K562 (cell line): ENCODE results near the gene ACSS2. TPM values are rescaled to one million over a fixed set of nuclear protein-coding genes. Genes with fewer than 3 reads are reported as not detected.

Source experiments
- ATAC-seq: fragments of 200-7000 bp; cut with Tn5 transposase; 3 replicates; pipeline ENCODE4 v1.9.1; 2020; ENCODE audit warnings: moderate library complexity
- BruUV-seq: library from RNA; stranded (reverse); fragments of 400-500 nt; replicated peaks from 2 replicates; lab custom pipeline; 2021; lab: Mats Ljungman, UMichigan
- CTCF ChIA-PET: fragments of 300-600 bp; formaldehyde crosslinking; extraction: SDS; loops from one replicate; lab custom pipeline; 2021; ENCODE audit warnings: low intra/inter-chr PET ratio; lab: Yijun Ruan, JAX
- POLR2A ChIA-PET: fragments of 300-600, 350-650 bp; sonication (Branson Sonifier 250); formaldehyde crosslinking; extraction: SDS; loops from one replicate; lab custom pipeline; 2021; ENCODE audit warnings: antibody characterized with exemption, inconsistent platforms; lab: Yijun Ruan, JAX
- DNase-seq, 4 experiments: peaks; one replicate each; pipeline versions ENCODE4 v3.0.0 to v3.0.0-alpha.2; 2011 to 2018; ENCODE audit warnings: low spot score in 3 of 4, mixed read lengths in 3 of 4; ENCODE audit errors: extremely low read depth in 1 of 4
- FAIRE-seq: peaks from 2 replicates; lab custom pipeline; 2011; peaks lifted over from hg19 to GRCh38; lab: Jason Lieb, UNC
- H2AFZ ChIP-seq: 2 replicates; pipeline ENCODE4 v1.6.0; 2011; ENCODE audit warnings: low read depth, low read length, control low read depth, inconsistent platforms
- H3K27ac ChIP-seq: fragments of 200-600 bp; 3 replicates; pipeline ENCODE4 v1.8.0; 2011; ENCODE audit warnings: low read depth, mild to moderate bottlenecking, control low read depth, inconsistent platforms, low read length, moderate library complexity, mixed read lengths; ENCODE audit errors: extremely low read depth
- H3K27me3 ChIP-seq, 2 experiments: fragments of 300-600 bp in 1 of 2; 2 replicates in 1 of 2; 3 replicates in 1 of 2; pipeline versions ENCODE4 v1.6.0 to v1.8.0; 2011; ENCODE audit warnings: inconsistent platforms in 2 of 2, low read length in 2 of 2, mild to moderate bottlenecking in 1 of 2, mixed read lengths in 1 of 2, moderate library complexity in 1 of 2; ENCODE audit not compliant: control insufficient read depth in 2 of 2, insufficient read depth in 2 of 2
- H3K36me3 ChIP-seq: fragments of 300-600 bp; 3 replicates; pipeline ENCODE4 v1.8.0; 2011; ENCODE audit warnings: mild to moderate bottlenecking, low read length, inconsistent platforms; ENCODE audit not compliant: control insufficient read depth, insufficient read depth
- H3K4me1 ChIP-seq, 2 experiments: fragments of 200-600 bp in 1 of 2; replicated peaks in 1 of 2; 2 replicates in 1 of 2; 3 replicates in 1 of 2; pipeline versions ENCODE4 v1.5.1 to v1.8.0; 2011; ENCODE audit warnings: inconsistent platforms in 2 of 2, low read length in 2 of 2, mild to moderate bottlenecking in 1 of 2, mixed read lengths in 1 of 2, moderate library complexity in 1 of 2; ENCODE audit not compliant: control insufficient read depth in 2 of 2, insufficient read depth in 2 of 2
- H3K4me2 ChIP-seq: 2 replicates; pipeline ENCODE4 v1.6.1; 2011; ENCODE audit warnings: low read length, control low read depth, inconsistent platforms, mixed read lengths; ENCODE audit not compliant: insufficient read depth
- H3K4me3 ChIP-seq: fragments of 200-600 bp; sonication (generic), shearing (Covaris generic); 2 replicates; pipeline ENCODE4 v1.5.1; 2016; ENCODE audit warnings: control low read depth, inconsistent platforms
- H3K79me2 ChIP-seq: fragments of 200-600 bp; 3 replicates; pipeline ENCODE4 v1.8.0; 2011; ENCODE audit warnings: low read length, inconsistent platforms; ENCODE audit not compliant: control insufficient read depth, insufficient read depth
- H3K9ac ChIP-seq, 2 experiments: 2 replicates each; pipeline versions ENCODE4 v1.6.0 to v1.6.1; 2011; ENCODE audit warnings: low read depth in 2 of 2, low read length in 2 of 2, control low read depth in 1 of 2, inconsistent platforms in 1 of 2, mild to moderate bottlenecking in 1 of 2, mixed read lengths in 1 of 2; ENCODE audit not compliant: insufficient read depth in 1 of 2
- H3K9me1 ChIP-seq: one replicate; pipeline ENCODE4 v1.6.0; 2011; ENCODE audit warnings: inconsistent platforms, mild to moderate bottlenecking, low read length, moderate library complexity; ENCODE audit not compliant: control insufficient read depth, insufficient read depth
- H3K9me3 ChIP-seq: replicated peaks from 2 replicates; pipeline ENCODE4 v1.5.1; 2011; ENCODE audit warnings: low read depth, low read length, inconsistent platforms; ENCODE audit not compliant: control insufficient read depth, insufficient read depth
- H4K20me1 ChIP-seq: replicated peaks from 2 replicates; pipeline ENCODE4 v1.6.1; 2011; ENCODE audit warnings: low read length, inconsistent platforms, mixed read lengths; ENCODE audit not compliant: control insufficient read depth, insufficient read depth
- ZNF134 ChIP-seq: fragments of 250-450 bp; sonication (Bioruptor Pico); conservative IDR thresholded peaks from 2 replicates; pipeline ENCODE4 v1.4.0; 2020
- WGBS: fragments of 100-300 bp; shearing (Covaris generic); methylation state at CpG from one replicate; pipeline ENCODE4 v1.1.6; 2016; ENCODE audit warnings: low coverage, mixed read lengths; ENCODE audit not compliant: insufficient coverage; ENCODE audit errors: missing lambda C conversion rate; 5-methylcytosine and 5-hydroxymethylcytosine counted together
- in situ Hi-C: fragments of 300-500 bp; cut with MboI; formaldehyde crosslinking; loops from 4 replicates; pipeline ENCODE4 v1.15.0; 2018; ENCODE audit warnings: inconsistent platforms, mixed read lengths
- intact Hi-C: fragments of 100-400 bp; cut with micrococcal nuclease; formaldehyde crosslinking; loops from 2 replicates; pipeline ENCODE4 v1.14.2; 2022
- polyA plus RNA-seq, 8 experiments: library from polyadenylated mRNA; depleted of rRNA in 4 of 8; stranded (reverse) in 5 of 8; unstranded in 3 of 8; fragments of >200 nt; fragmentation: Nextera tagmentation in 2 of 8; fragmentation: Illumina TruSeq in 1 of 8; extraction: Ambion mirVana in 2 of 8; extraction: Trizol in 1 of 8; gene quantifications; 2 replicates each; pipeline versions ENCODE4 v1.2.1 to v1.2.3, GENCODE V29; 2011 to 2014; ENCODE audit warnings: inconsistent platforms in 1 of 8, missing spikeins in 1 of 8
- total RNA-seq, 7 experiments: library from RNA; depleted of rRNA in 6 of 7; stranded (reverse); fragments of >200 nt in 6 of 7; fragmentation: Illumina TruSeq in 2 of 7; extraction: Trizol in 2 of 7; gene quantifications; 2 replicates each; pipeline versions ENCODE4 v1.2.1 to v1.2.3, GENCODE V29; 2011 to 2021; ENCODE audit warnings: low replicate concordance in 1 of 7
- TF ChIP-seq, protein P1 (sequence below): sonication (generic); formaldehyde crosslinking; IDR thresholded peaks from 2 replicates; pipeline ENCODE4 v1.8.1; 2023; ENCODE audit warnings: missing genetic modification reagents, mild to moderate bottlenecking, borderline replicate concordance
- TF ChIP-seq, protein P2 (sequence below): sonication (generic); formaldehyde crosslinking; IDR thresholded peaks from 2 replicates; pipeline ENCODE4 v1.8.1; 2023; ENCODE audit warnings: mild to moderate bottlenecking, missing genetic modification reagents, moderate library complexity

The ACSS2 gene
- total and polyA plus RNA-seq, 9 of the 15 experiments (the other 6 are each of a cell fraction or from before 2014, with no cell fraction given): 21.9 to 246 (median 66.2) TPM

DNA sequence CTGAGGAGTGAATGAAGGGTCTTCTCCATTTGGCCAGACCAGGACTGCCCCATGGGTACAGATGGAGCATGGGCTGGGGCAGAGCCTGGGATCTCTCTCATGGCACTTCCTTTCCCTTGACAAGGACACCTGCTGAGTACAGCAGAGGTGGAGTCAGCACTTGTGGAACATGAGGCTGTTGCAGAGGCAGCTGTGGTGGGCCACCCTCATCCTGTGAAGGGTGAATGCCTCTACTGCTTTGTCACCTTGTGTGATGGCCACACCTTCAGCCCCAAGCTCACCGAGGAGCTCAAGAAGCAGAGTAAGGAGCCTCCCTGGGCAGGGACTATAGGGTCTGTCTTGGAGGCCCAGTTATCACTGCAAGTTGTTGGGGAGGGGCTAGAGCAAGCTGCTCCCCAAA, 49.6 kb downstream of the ACSS2 start:
- BruUV-seq: no TSS peak
- FAIRE-seq: peak; percentile 52
- Histone ChIP-seq H3K4me1 (no peaks in the 10 kb centered on the region; a peak in 1 of 5 replicates), H3K27ac (no peak overlapping the region), H3K27me3 (no peaks in the 10 kb centered on the region)
- in situ Hi-C loops: no loop called here
- POLR2A ChIA-PET: interaction anchor here (0.7 to 0.8 kb wide), 2 partner anchors 10 to 921 kb away, joined by 4 read pairs; no protein-coding TSS in a partner anchor
- no peak for DNase-seq
- TF ChIP-seq, protein P1, sequence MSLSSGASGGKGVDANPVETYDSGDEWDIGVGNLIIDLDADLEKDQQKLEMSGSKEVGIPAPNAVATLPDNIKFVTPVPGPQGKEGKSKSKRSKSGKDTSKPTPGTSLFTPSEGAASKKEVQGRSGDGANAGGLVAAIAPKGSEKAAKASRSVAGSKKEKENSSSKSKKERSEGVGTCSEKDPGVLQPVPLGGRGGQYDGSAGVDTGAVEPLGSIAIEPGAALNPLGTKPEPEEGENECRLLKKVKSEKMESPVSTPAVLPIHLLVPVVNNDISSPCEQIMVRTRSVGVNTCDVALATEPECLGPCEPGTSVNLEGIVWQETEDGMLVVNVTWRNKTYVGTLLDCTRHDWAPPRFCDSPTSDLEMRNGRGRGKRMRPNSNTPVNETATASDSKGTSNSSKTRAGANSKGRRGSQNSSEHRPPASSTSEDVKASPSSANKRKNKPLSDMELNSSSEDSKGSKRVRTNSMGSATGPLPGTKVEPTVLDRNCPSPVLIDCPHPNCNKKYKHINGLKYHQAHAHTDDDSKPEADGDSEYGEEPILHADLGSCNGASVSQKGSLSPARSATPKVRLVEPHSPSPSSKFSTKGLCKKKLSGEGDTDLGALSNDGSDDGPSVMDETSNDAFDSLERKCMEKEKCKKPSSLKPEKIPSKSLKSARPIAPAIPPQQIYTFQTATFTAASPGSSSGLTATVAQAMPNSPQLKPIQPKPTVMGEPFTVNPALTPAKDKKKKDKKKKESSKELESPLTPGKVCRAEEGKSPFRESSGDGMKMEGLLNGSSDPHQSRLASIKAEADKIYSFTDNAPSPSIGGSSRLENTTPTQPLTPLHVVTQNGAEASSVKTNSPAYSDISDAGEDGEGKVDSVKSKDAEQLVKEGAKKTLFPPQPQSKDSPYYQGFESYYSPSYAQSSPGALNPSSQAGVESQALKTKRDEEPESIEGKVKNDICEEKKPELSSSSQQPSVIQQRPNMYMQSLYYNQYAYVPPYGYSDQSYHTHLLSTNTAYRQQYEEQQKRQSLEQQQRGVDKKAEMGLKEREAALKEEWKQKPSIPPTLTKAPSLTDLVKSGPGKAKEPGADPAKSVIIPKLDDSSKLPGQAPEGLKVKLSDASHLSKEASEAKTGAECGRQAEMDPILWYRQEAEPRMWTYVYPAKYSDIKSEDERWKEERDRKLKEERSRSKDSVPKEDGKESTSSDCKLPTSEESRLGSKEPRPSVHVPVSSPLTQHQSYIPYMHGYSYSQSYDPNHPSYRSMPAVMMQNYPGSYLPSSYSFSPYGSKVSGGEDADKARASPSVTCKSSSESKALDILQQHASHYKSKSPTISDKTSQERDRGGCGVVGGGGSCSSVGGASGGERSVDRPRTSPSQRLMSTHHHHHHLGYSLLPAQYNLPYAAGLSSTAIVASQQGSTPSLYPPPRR: no peak
- TF ChIP-seq, protein P2, sequence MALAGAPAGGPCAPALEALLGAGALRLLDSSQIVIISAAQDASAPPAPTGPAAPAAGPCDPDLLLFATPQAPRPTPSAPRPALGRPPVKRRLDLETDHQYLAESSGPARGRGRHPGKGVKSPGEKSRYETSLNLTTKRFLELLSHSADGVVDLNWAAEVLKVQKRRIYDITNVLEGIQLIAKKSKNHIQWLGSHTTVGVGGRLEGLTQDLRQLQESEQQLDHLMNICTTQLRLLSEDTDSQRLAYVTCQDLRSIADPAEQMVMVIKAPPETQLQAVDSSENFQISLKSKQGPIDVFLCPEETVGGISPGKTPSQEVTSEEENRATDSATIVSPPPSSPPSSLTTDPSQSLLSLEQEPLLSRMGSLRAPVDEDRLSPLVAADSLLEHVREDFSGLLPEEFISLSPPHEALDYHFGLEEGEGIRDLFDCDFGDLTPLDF (CRISPR knock-in tag): no peak
- peak; percentile 76 for TF ChIP-seq ZNF134 (CRISPR knock-in tag)
- TF ChIP-seq, all 486 proteins: peak for 1
- CTCF ChIA-PET: no interaction called here
- ATAC-seq: no peak; the same call in 2 of the 3 replicates
- 67% methylated on average over 1 of the region's 1 CpG for WGBS
- intact Hi-C loops: no loop called here
- peaks cover 95% of the 10 kb centered on the region for H3K36me3 ChIP-seq
- H4K20me1 ChIP-seq: no peaks in the 10 kb centered on the region
- no peak overlapping the region for H3K9ac ChIP-seq
- no peak overlapping the region for H3K4me2 ChIP-seq
- H3K4me3 ChIP-seq: no peak overlapping the region
- no peaks in the 10 kb centered on the region for H3K79me2 ChIP-seq
- H3K9me3 ChIP-seq: peaks cover 5% of the 10 kb centered on the region
- no peaks in the 10 kb centered on the region for H3K9me1 ChIP-seq
- no peak overlapping the region for H2AFZ ChIP-seq
